Hematopoietic multipotent progenitor cell treated with erythropoietin and hydrocortisone succinate and interleukin-3 and kit ligand, for 17 days (in vitro differentiated cells): ENCODE data around the gene SPAG9.

Experiments used
- DNase-seq: peaks from one replicate; pipeline ENCODE4 v3.0.0-alpha.2; 2015; ENCODE audit warnings: low spot score

The SPAG9 gene

DNA sequence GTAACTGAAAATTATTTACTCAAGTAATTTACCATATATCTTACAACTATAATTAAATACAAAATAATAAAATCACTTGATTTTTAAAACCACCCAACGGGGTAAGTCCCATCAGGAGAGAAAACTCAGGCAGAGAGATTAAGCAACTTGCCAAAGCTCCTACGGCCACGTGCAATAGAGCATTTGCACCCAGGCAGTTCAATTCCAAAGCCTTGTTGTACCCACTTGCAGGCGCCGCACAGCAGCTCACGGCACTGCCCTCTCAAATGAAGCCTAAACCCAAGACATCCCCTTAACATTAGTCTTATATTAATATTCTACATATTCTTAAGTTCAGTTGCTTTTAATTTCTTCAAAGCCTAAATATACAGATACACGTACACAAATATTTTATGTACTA, 75.7 kb downstream of the SPAG9 start:
- no peak for DNase-seq

DNA sequence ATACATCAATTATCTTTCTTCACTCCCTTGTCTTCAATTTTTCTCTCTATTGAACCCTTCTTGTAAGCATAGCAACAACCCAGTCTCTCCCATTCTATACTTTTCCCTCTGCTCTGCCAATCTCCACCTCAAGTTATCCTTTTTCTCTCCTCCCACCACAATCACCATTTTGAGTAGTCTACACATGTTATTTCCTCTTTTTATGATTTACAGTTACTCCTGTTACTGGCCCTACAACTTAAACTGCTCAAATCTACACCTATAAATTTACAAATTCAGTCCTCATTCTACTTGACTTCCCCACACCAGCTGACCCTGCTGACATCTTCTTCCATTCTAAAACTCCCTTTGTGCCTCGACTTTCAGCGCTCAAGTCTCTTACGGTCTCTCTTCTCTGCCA, 84.6 kb downstream of the SPAG9 start:
- no peak for DNase-seq

GRCh38 chr17:51035431-51035830, 85.2 kb downstream of the SPAG9 start:
- no peak for DNase-seq

GRCh38 chr17:51034800-51035199, 85.9 kb downstream of the SPAG9 start:
- no peak for DNase-seq

- no peak for DNase-seq
Measured at GRCh38 chr17:51032850-51033249, 87.8 kb downstream of the SPAG9 start.

- peak; percentile 20 for DNase-seq
Measured at GRCh38 chr17:51029568-51030463, 90.9 kb downstream of the SPAG9 start.

GRCh38 chr17:51029142-51029541, 91.5 kb downstream of the SPAG9 start:
- no peak for DNase-seq

DNA sequence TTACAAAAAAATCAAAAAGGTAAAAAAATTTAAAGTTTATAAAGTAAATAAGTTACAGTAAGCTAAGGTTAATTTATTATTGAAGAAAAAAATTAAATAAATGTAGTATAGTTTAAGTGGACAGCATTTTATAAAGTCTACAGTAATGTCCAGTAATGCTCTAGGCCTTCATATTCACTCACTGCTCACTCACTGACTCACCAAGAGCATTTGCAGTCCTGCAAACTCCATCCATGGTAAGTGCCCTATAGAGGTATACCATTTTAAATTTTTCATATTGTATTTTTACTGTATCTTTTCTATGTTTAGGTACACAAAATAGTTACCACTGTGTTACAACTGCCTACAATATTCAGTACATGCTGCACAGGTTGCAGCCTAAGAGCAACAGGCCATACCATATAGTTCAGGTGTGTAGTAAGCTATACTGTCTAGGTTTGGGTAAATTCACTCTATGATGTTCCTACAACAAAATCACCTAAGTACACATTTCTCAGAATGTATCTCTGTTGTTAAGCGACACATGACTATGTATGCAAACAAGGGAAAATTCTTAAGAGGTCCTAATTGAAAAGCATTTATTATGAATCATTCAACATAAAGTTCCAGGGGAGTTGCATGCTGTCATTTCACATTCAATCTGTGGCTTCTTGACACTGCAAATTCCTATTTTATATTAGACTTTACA, 92.3 kb downstream of the SPAG9 start:
- no peak for DNase-seq

DNA sequence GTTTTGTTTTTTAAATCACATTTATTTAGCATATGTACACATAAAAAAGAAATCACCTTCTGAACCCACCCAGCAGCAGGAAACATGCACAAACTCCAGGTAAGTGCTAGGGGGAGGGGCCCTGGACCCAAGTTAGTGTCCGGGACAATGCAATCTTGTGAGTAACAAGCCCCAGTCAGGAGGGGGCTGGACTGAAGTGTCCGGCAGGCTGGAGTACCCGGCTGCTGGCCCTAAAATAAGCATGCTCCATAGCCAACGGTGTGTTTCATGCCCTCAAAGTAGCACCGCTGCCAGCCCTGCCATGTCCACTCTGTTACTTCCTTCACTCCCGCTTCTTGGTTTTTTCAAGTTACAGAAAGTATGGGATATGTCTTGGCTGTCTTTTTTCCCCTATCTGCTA, 102.1 kb downstream of the SPAG9 start:
- DNase-seq, result no peak

DNA sequence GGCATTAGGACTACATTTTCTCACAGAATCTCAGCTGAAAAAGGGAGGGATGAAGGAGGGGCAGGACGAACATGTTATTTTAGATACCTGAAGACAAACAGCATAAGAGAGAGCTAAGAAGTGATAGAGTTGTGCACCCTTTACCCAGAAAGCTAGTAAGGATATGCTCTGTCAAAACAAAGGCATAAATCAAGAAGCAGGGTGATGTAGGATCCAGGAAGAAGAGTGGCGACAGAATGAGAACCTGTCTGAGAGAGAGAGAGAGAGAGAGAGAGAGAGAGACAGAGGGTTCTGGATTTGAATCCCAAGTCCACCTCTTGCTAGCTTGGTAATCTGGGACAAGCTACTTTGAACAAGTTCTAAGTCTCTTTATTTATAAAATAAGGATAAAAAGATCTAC, 103.4 kb downstream of the SPAG9 start:
- DNase-seq, result no peak

DNA sequence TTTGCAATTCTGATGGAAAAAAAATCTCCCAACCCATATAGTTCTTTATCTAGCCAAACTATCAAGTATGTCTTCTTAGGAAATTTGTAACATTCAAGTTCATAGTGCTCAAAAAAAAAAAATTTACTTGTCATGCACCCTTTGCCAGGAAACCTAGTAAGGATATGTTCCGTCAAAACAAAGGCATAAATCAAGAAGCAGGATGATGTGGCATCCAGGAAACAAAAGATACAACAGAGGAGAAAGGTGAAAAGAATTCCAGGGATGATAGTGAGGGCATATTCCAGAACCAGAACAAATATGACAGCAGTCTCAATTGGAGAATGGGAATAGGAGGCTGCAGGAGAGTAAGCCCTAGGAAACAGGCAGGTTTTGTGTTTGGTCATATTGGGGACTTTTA, 104.6 kb downstream of the SPAG9 start:
- DNase-seq, result no peak

- no peak for DNase-seq
Measured at GRCh38 chr17:51015145-51015558, 105.5 kb downstream of the SPAG9 start.

GRCh38 chr17:51014129-51014528, 106.5 kb downstream of the SPAG9 start:
- no peak for DNase-seq

- no peak for DNase-seq
Measured at GRCh38 chr17:51013322-51013721, 107.3 kb downstream of the SPAG9 start.

- no peak for DNase-seq
Measured at GRCh38 chr17:51012538-51012937, 108.1 kb downstream of the SPAG9 start.

GRCh38 chr17:51010173-51010675, 110.4 kb downstream of the SPAG9 start:
- no peak for DNase-seq

DNA sequence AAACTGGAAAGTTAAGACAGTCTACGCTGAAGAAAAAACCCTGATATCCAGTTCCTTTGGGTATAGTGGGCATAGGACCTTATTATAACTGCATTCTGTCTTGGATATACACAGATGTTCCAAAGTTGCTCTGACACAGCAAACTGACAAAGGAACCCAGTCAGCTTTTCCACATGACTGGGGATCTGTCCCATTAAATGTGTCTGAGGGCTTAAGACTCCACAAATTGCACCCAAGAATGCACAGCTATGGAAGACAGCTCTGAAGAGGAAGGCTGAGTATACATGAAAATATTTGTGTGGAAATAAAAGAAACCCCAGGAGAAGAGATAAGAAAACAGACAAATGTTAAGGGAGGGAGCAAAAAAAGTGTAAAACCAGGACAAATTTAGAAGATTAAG, 114.1 kb downstream of the SPAG9 start:
- no peak for DNase-seq

GRCh38 chr17:51005768-51006167, 114.9 kb downstream of the SPAG9 start:
- no peak for DNase-seq

DNA sequence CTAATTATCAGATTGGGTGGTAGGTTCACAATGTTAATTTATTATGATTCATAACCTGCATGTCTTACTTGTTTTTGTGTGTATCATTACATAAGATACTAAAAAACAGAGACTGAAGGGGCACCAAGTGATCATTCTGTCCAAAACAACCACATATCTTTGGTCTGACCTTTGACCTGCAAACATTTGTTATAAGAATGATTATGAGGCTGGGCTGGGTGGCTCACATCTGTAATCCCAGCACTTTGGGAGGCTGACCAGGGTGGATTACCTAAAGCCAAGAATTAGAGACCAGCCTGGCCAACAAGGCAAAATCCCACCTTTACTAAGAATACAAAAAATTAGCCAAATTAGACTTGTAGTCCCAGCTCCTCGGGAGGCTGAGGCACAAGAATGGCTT, 116.4 kb downstream of the SPAG9 start:
- no peak for DNase-seq

GRCh38 chr17:51000835-51001638, 119.6 kb downstream of the SPAG9 start:
- DNase-seq, result peak; percentile 79

DNA sequence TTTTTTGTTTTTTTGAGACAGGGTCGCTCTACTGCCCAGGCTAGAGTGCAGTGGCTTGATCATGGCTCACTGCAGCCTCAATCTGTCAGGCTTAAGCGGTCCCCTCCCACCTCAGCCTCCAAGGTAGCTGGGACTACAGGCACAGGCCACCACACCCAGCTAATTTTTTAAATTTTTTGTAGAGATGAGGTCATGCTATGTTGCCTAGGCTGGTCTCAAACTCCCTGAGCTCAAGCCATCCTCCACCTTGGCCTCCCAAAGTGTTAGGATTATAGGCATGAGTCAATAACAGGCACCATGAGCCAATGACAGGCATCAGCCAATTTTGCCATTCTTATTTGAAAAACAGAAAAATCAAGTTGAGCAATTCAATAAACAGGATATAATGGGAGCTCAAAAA, 125.0 kb downstream of the SPAG9 start:
- no peak for DNase-seq

DNA sequence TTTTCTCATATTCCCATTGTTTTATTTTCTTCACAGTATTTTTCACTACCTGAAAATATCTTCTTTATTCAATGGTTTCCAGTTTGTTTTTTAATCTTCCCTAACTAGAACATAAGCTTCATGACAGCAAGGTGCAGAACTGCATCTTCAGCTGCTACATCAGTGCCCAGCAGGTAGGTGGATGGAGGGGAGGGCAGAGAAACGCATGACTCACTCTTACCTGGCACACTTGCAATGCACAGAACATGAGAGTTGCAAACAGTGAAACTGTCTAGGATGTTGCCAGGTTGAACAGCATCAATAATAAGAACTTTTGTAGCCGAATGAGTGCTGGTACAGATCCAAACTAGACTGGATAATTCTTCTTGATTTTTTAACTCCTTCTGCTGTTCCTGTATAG, 127.1 kb downstream of the SPAG9 start:
- no peak for DNase-seq
